Lower leg skin (tissue), 4 donors: Measurements from ENCODE around the gene RAB30. TPM values are rescaled to one million over a fixed set of nuclear protein-coding genes. Genes with fewer than 3 reads are reported as not detected.

Experiments used
- DNase-seq, 2 donors: peaks; one replicate each; pipeline ENCODE4 v3.0.0-alpha.2; 2019; ENCODE audit warnings: low spot score in 2 of 2
- H3K4me3 ChIP-seq: fragments of 200-600 bp; sonication (generic); 2 replicates; pipeline ENCODE4 v1.5.1; 2017; ENCODE audit warnings: mild to moderate bottlenecking, low read depth; ENCODE audit not compliant: poor library complexity, severe bottlenecking
- POLR2A ChIP-seq, 2 donors: fragments of 450-650 bp; IDR thresholded peaks; one replicate each; pipeline ENCODE4 v1.6.1; 2016 to 2017; ENCODE audit warnings: antibody characterized with exemption in 2 of 2, mild to moderate bottlenecking in 1 of 2, moderate library complexity in 1 of 2
- WGBS, 2 donors: methylation state at CpG; one replicate each; pipeline ENCODE4 v1.1.5; 2018; 5-methylcytosine and 5-hydroxymethylcytosine counted together
- intact Hi-C: fragments of 100-400 bp; cut with DNase I; formaldehyde crosslinking; loops from one replicate; pipeline ENCODE4 v1.15.0; 2023; ENCODE audit warnings: low total_unique reads
- total RNA-seq, 4 donors: library from RNA; depleted of rRNA; stranded (reverse); fragments of >200 nt; gene quantifications; one replicate each; pipeline ENCODE4 v1.1.0, GENCODE V29; 2016
- TF ChIP-seq, protein P1 (sequence below), 3 donors: fragments of 450-650 bp; IDR thresholded peaks; one replicate each; pipeline ENCODE4 v1.5.1; 2016; ENCODE audit warnings: antibody characterized with exemption in 3 of 3, mild to moderate bottlenecking in 3 of 3, moderate library complexity in 2 of 3

The RAB30 gene
- total RNA-seq, 4 donors from 2014 or later: 13.4 to 53.9 (median 25.7) TPM

GRCh38 chr11:83006877-83007330 is 64.8 kb downstream of the RAB30 start:
- TF ChIP-seq, protein P1, sequence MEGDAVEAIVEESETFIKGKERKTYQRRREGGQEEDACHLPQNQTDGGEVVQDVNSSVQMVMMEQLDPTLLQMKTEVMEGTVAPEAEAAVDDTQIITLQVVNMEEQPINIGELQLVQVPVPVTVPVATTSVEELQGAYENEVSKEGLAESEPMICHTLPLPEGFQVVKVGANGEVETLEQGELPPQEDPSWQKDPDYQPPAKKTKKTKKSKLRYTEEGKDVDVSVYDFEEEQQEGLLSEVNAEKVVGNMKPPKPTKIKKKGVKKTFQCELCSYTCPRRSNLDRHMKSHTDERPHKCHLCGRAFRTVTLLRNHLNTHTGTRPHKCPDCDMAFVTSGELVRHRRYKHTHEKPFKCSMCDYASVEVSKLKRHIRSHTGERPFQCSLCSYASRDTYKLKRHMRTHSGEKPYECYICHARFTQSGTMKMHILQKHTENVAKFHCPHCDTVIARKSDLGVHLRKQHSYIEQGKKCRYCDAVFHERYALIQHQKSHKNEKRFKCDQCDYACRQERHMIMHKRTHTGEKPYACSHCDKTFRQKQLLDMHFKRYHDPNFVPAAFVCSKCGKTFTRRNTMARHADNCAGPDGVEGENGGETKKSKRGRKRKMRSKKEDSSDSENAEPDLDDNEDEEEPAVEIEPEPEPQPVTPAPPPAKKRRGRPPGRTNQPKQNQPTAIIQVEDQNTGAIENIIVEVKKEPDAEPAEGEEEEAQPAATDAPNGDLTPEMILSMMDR (IDR thresholded peaks at IDR 0.05): no peak
- TF ChIP-seq POLR2A (IDR thresholded peaks at IDR 0.05): no peak
- no peak for DNase-seq
- no peak overlapping the region for H3K4me3 ChIP-seq
- 64 to 88% methylated on average over 1 of the region's 1 CpG for WGBS, 2 donors
- intact Hi-C loops: no loop called here

GRCh38 chr11:83004746-83005556 is 66.7 kb downstream of the RAB30 start:
- DNase-seq: no peak
- H3K4me3 ChIP-seq: no peak overlapping the region
- TF ChIP-seq POLR2A (IDR thresholded peaks at IDR 0.05): no peak
- TF ChIP-seq, protein P1 (IDR thresholded peaks at IDR 0.05): no peak
- WGBS, 2 donors: 87 to 94% methylated on average over 2 of the region's 2 CpGs
- intact Hi-C loops: no loop called here

GRCh38 chr11:83002522-83002921 is 69.2 kb downstream of the RAB30 start:
- TF ChIP-seq, protein P1 (IDR thresholded peaks at IDR 0.05): no peak
- TF ChIP-seq POLR2A (IDR thresholded peaks at IDR 0.05): no peak
- WGBS, 2 donors: 98 to 99% methylated on average over 3 of the region's 3 CpGs
- DNase-seq: no peak
- H3K4me3 ChIP-seq: no peak overlapping the region
- intact Hi-C loops: no loop called here

GRCh38 chr11:83002053-83002452 is 69.6 kb downstream of the RAB30 start:
- TF ChIP-seq, protein P1 (IDR thresholded peaks at IDR 0.05): no peak
- TF ChIP-seq POLR2A (IDR thresholded peaks at IDR 0.05): no peak
- 34 to 66% methylated on average over 3 of the region's 3 CpGs for WGBS, 2 donors
- intact Hi-C loops: no loop called here
- no peak for DNase-seq
- no peak overlapping the region for H3K4me3 ChIP-seq

DNA sequence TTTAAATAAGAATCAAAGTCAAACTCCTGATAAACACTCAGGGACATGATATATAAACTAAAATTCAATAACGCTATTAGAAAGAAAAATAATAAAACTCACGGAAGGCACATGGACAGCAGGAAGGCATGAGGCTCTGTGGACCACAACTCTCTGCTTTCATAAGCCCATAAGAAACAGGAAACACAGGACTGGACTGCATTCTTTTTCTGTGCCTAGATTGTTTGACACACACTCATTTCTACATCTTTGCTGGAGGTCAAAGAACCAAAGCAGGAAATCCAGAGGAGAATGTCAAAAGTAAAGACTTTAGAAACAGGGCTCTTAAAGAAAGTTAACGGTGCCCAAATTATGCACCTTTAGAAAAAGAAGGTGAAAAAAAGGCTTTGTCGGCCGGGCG is 71.3 kb downstream of the RAB30 start:
- no peak for DNase-seq
- no peak overlapping the region for H3K4me3 ChIP-seq
- intact Hi-C loops: no loop called here
- 94 to 98% methylated on average over 6 of the region's 6 CpGs for WGBS, 2 donors
- TF ChIP-seq, protein P1 (IDR thresholded peaks at IDR 0.05): no peak
- TF ChIP-seq POLR2A (IDR thresholded peaks at IDR 0.05): no peak
